ENCODE results near the gene LAMA4.

GRCh38 chr6:112086744-112087135 lies 167.6 kb downstream of the LAMA4 start:
- TF ChIP-seq CTCF (IDR thresholded peaks at IDR 0.05) (peak in 2 of 5 experiments; percentile 22 to 23), EP300 (IDR thresholded peaks at IDR 0.05) (no peak), POLR2A (IDR thresholded peaks at IDR 0.05) (no peak)
